Fibroblast of mammary gland (primary cell): ENCODE results near the gene MAPK8.
A peak's percentile ranks its signal among the peaks of the same experiment; 100 is the strongest.

ENCODE experiments used
- DNase-seq: peaks from one replicate; pipeline ENCODE4 v3.0.0-alpha.2; 2010; ENCODE audit warnings: low read depth
- H3K4me3 ChIP-seq: 2 replicates; pipeline ENCODE4 v1.5.1; 2011; ENCODE audit warnings: low read depth, mild to moderate bottlenecking, low read length, moderate library complexity; ENCODE audit not compliant: control insufficient read depth
- TF ChIP-seq, protein P1 (sequence below): conservative IDR thresholded peaks from 2 replicates; pipeline ENCODE4 v1.5.1; 2011; ENCODE audit warnings: low read depth, low read length, inconsistent platforms; ENCODE audit not compliant: control insufficient read depth, insufficient read depth

Gene MAPK8

DNA sequence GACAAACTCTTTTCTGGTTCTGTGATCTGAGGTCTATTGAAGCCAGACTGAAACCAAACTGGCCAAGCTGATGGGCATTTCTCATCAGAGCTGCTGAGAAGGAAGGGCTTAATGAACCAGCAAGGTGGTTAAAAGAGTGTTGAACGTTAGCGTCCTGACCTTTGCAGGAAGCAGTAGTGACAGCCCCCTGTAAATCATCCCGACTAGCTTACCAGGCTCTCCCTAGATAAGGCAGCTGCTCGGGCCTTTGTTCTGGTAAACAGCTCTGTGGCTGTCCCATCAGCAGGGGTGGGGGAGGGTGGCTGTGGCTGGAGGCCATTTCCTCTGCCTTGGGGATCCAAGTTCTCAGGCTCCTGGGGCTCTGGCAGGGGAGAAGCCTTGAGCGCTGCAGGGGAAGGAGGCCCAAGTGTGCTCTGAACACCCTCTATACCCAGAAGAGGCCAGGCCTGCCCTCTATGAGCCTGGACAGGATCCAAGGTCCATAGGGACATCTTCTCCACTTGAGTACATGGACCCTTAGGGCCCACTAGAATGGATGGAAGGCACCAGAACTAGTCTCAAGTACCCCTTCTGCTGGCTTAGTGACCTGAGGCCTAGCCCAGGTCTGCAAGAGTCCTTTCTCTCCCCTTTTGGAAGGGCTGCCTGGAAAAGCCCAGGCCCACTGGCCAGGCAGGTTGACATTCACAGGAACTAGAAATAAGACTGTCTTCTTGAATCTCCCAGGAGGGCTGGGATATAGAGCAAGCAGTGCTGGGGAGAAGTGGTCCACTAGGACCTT, 163.8 kb downstream of the MAPK8 start:
- TF ChIP-seq, protein P1, sequence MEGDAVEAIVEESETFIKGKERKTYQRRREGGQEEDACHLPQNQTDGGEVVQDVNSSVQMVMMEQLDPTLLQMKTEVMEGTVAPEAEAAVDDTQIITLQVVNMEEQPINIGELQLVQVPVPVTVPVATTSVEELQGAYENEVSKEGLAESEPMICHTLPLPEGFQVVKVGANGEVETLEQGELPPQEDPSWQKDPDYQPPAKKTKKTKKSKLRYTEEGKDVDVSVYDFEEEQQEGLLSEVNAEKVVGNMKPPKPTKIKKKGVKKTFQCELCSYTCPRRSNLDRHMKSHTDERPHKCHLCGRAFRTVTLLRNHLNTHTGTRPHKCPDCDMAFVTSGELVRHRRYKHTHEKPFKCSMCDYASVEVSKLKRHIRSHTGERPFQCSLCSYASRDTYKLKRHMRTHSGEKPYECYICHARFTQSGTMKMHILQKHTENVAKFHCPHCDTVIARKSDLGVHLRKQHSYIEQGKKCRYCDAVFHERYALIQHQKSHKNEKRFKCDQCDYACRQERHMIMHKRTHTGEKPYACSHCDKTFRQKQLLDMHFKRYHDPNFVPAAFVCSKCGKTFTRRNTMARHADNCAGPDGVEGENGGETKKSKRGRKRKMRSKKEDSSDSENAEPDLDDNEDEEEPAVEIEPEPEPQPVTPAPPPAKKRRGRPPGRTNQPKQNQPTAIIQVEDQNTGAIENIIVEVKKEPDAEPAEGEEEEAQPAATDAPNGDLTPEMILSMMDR: no peak
- DNase-seq: no peak
- no peak overlapping the region for H3K4me3 ChIP-seq

DNA sequence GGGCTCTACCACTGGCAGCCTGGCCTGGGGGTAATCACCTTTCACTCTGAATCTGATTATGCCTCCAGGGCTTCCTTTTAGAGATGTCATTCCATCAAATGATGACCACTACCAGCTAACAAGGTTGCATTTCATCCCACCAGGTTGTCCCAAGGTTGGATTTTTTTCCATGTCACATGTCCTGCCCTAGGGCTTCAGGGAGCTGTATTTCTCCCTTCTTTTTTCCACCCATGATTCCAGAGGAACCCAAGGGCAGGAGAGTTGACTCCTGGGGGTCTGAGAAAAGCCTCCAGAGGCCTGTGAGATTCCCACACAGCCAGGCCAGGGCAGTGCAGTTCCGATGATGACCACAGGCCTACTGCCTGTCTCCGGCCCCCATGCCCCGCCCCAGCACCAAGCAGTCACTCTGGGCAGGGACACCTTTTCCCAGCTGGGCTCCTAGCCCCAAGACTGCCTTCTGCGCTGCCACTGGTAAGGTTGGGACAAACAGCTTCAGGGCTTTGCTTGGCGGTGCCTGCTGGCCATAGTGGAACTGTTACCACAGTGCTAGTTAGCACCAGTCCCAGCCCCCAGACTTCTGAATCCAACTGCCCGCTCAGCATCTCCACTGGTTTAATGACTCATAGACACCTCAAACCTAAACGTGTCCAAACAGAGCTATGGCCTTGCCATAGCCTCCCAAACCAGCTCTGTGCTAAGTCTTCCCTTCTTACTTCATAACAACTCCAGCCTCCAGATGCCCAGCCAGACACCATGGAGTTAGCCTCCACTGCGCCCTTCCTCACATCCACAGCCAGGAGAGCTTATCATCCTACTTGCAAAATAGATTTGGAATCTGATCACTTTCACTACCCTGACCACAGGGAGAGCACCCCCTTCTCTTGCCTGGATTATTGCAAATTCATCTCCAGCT, 164.7 kb downstream of the MAPK8 start:
- peak; percentile 59 for DNase-seq

DNA sequence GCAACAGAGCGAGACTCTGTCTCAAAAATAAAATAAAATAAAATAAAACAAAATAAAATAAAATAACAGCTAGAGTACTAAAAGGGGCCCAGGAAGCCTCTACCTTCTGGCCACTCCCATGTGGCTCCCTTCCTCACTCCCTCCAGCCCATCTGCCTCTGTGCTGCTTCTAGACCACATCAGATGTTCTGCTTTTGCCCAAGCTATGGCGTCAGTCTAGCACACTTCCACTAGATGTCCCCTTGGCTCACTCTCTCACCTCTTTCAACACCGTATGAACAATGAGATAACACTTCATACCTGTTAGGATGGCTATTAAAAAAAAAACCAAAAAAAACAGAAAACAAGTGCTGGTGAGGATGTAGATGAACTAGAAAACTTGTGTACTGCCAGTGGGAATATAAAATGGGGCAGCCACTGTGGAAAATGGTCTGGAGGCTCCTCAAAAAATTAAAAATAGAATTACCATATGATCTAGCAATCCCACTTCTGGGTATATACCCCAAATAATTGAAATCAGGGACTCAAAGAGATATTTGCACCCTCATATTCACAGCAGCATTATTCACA, 166.1 kb downstream of the MAPK8 start:
- no peak for DNase-seq
- no peak overlapping the region for H3K4me3 ChIP-seq
- TF ChIP-seq, protein P1: no peak

More for the DNA sequence above, 164.7 kb downstream of the MAPK8 start:
- TF ChIP-seq, protein P1: no peak
- no peak overlapping the region for H3K4me3 ChIP-seq

DNA sequence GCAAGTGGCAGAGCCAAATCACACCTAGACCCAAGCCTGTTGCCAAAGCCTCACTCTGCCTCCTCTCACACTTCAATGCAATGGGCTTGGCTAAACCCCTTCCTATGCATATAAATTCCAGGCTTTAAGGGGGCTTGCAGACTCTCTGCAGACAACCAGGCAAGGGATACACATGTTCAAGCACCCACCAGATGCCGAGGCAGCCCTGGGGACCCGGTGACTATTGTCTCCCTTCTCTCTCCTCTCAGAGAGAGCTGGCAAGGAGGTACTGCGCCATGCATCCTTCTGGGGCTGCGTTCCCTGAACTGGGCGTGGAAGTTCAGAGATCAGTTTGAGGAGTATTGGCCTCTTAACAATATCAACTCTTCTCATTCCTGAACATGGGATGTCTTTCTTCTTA, 167.2 kb downstream of the MAPK8 start:
- no peak for DNase-seq
- no peak overlapping the region for H3K4me3 ChIP-seq
- TF ChIP-seq, protein P1: no peak

DNA sequence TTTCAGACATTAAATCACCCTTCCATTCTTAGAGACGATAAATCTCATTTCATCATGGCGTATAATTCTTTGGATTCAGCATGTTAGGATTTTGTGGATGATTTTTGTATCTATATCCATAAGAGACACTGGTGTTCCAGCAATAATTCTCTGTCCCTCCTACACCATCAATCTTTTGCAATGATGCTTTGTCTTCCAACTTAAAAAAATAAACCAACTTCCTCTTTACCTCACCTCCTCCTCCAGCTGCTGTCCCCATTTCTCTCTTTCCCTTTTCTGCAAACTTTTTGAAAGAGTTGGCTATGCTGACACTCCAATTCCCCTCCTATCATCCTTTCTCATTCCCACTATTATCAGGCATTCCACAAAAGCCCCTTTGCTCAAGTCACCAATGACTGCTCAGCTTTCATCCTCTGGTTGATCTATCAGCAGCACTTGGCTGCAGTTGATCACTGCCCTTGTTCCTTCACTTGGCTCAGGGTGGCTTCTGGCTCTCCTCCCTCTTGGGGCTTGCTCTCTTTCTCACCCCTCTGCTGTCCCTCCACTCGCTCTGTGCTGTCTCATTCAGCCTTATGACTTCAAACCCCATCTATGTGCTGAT, 168.4 kb downstream of the MAPK8 start:
- TF ChIP-seq, protein P1: no peak
- no peak overlapping the region for H3K4me3 ChIP-seq
- DNase-seq: no peak

DNA sequence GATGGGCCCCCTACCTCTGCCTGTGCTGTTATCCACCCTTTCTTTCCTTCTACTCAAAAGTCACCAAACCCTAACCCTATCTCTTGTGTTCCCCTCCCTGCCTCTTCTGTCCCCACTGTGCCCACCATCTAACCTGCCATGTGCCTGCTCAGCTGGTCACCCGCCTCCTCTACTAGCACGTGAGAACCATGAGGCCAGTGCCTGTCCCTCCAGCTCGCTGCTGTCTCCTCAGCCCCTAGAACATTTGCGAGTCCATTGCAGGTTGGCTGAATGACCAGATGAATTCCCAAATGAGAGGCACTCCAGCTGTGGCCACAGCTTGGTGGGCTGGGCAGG, 169.4 kb downstream of the MAPK8 start:
- TF ChIP-seq, protein P1: no peak
- H3K4me3 ChIP-seq: no peak overlapping the region
- no peak for DNase-seq
